NCI-H1105 treated with DMSO at 0.1 percent for 48 hours (cell line): ENCODE measurements around the gene CDH1.
"Not testable (repeated sequence)": the region's sequence is repeated elsewhere in the genome, so short reads cannot be mapped to it uniquely, and the experiment has no call there.

ENCODE experiments used
- DNase-seq: peaks from one replicate; lab custom pipeline; 2025; lab: John Stamatoyannopoulos, UW

Gene CDH1

GRCh38 chr16:68790944-68791343 is 53.9 kb downstream of the CDH1 start:
- DNase-seq = no peak

DNA sequence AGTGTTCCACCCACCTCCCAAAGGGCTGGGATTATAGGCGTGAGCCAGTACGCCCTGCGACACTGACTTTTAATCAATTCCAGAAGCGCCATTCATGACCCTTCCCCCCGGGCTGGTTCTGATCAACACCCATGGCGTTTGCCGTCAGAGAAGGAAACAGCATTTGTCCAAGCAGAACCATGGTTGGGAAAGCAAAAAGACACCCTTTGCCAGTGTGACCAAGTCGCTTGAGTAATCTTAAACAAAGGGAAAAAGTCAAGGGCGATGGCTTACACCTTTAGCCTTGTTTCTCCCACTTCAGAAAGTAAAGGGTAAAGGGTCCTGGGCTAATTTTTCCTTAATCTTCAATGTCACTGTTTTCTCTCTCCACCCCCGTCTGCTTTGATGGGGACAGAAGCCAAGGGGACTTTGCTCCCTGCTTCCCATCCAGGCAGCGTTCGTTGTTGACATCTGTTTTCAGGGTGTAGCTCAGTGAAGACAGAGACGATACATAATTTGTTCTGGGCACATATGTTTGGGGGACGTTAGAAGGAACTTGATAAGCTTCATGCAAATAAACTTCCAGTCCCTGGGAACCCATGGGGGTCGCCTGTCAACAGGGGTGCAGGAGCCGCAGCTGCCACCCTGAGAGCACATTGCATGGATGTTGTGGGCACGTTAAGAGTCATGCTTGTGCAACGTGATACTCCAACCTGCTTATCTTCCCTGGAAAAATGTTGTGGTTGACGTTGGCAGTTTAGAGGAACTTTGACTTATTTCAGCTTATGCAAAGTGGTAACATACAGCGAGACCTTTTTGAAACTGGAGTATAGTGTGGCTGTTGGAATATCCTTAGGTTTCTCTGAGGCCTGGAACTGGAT is 55.6 kb downstream of the CDH1 start:
- DNase-seq = no peak

DNA sequence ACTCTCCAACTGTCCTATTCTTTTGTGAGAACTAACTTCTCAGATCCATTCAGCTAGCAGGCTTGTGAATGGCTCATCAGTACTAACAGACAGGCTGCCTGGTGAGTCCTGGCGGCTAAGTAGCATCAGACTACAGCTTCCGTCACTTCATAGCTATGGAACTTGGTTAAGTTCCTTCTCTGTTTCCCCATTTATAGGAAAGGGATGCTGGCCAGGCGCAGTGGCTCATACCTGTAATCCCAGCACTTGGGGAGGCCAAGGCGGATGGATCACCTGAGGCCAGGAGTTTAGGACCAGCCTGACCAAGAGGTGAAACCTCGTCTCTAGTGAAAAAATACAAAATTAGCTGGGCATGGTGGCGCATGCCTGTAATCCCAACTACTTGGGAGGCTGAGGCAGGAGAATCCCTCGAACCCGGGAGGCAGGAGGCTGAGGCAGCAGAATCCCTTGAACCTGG is 56.3 kb downstream of the CDH1 start:
- DNase-seq = no peak

DNA sequence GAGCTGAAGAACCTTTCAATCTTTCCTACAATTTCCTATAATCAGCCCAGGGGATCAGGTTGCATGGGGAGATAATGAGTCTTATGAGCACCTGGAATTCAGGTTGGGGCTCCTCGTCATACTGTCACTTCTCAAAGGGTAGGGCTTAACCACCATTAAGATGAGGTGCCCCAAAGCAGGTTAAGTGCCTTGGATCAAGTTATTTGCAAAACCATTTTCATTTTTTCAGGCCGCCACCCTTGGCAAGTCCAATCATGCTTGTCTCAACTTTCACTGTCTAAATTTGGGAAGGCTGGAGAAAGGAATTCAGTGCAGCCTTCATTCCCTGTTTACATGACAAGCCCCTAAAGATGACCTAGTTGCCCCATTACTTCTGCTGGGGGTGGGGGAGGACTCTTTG is 61.3 kb downstream of the CDH1 start:
- peak; percentile 72 for DNase-seq

DNA sequence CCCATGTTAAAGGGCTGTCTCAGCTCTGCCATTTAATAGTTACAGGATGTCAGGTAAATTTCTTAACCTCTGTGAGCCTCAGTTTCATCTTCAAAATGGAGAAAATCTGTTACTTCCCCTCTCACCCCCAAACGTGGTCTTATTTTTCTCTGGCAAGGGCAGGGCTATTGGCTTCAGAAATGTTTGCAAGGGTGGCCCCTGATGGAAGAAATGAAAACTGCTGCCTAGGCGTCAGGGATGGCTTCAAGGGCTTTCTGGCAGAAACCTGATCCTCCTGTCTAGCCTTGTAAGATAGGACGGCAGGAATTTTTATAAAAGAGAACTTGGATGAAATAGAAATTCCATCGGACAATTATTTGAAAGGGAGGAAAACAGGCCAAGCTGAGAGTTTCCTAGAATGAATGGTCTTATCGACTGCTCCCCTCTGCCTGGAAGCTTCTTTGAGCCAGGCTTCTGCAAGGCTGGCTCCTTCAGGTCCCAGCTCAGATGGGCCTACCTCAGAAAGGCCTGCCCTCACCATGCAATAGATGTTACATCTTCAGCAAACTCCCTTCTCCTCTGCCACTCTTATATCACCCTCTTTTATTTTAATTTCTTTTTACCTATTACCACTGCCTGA is 63.3 kb downstream of the CDH1 start:
- peak; percentile 58 for DNase-seq

GRCh38 chr16:68802190-68802589 is 65.1 kb downstream of the CDH1 start:
- DNase-seq = no peak

DNA sequence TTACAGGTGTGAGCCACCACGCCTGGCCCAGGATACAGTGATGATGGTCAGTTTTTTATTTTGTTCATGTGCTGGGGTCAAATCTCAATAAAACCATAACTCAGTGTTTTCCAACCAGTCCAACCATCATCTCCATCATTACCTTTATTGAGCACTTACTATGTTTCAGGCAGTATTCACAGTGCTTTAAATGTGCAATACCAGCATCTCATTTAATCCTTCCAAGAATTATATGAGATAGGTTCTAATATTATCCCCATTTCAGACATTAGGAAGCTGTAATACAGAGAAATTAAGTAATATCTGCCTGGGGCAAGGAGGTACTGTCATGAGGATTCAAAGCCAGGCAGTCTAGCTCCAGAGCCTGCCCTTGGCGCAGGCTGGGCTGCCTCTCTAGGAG is 69.3 kb downstream of the CDH1 start:
- DNase-seq = no peak

- DNase-seq = no peak
Measured at GRCh38 chr16:68806981-68807380, 69.9 kb downstream of the CDH1 start.

GRCh38 chr16:68814516-68814915 is 77.4 kb downstream of the CDH1 start:
- no peak for DNase-seq

GRCh38 chr16:68823401-68824135 is 86.5 kb downstream of the CDH1 start:
- no peak for DNase-seq

DNA sequence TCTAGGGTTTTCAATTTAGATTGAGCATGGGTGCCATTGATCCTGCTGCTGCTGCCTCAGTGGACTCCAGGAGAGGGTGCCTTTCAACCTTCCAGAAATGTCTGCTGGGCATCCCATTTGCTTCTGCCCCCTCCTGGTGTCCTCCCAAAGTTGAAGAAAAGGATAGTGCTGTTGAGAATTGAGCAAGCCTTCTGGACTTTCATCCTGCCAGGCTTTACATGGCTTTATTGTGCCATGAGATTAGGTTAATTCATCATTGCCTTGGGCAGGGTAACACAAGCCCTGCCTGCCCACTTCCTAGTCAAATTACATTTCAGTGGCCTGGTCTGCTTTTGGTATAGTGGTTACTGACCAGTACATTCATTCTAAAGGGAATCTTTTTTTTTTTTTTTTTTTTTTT is 88.3 kb downstream of the CDH1 start:
- no peak for DNase-seq

DNA sequence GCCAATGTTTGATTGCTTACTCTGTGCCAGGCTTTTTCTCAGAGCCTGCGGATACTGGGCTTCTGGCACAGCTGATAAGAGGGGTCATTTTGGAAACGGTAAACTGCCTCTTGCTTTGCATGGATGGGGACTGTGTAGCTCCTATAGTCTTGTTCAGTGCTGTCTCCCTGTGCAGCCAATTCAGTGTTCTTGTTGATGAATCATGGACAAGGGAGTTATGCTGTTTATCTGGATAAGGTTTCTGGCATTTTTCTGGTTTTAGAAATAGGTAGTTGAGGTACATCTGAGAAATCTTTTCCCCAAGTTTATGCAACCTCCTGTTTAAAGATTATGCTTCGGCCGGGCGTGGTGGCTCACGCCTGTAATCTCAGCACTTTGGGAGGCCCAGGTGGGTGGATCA is 89.6 kb downstream of the CDH1 start:
- DNase-seq = no peak

- no peak for DNase-seq
Measured at GRCh38 chr16:68833251-68833650, 96.2 kb downstream of the CDH1 start.

- no peak for DNase-seq
Measured at GRCh38 chr16:68834550-68834949, 97.5 kb downstream of the CDH1 start.

- no peak for DNase-seq
Measured at GRCh38 chr16:68835970-68836369, 98.9 kb downstream of the CDH1 start.

- no peak for DNase-seq
Measured at GRCh38 chr16:68839831-68840230, 102.7 kb downstream of the CDH1 start.

DNA sequence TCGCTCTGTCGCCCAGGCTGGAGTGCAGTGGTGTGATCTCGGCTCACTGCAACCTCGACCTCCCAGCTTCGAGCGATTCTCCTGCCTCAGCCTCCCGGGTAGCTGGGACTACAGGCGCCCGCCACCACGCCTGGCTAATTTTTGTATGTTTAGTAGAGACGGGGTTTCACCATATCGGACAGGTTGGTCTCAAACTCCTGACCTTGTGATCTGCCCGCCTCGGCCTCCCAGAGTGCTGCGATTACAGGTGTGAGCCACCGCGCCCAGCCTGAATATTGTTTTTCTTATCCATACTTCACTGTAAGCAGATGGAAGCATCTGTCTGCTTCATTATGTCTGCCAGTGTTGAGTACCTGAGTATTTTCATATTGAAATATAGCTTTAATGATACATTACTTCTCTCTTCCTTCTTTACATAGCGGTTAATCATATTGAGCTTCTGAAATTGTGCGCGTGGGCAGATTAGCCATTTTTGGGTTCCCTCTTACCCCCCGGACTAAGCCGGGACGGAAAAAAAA is 105.9 kb downstream of the CDH1 start:
- not testable (repeated sequence) for DNase-seq

DNA sequence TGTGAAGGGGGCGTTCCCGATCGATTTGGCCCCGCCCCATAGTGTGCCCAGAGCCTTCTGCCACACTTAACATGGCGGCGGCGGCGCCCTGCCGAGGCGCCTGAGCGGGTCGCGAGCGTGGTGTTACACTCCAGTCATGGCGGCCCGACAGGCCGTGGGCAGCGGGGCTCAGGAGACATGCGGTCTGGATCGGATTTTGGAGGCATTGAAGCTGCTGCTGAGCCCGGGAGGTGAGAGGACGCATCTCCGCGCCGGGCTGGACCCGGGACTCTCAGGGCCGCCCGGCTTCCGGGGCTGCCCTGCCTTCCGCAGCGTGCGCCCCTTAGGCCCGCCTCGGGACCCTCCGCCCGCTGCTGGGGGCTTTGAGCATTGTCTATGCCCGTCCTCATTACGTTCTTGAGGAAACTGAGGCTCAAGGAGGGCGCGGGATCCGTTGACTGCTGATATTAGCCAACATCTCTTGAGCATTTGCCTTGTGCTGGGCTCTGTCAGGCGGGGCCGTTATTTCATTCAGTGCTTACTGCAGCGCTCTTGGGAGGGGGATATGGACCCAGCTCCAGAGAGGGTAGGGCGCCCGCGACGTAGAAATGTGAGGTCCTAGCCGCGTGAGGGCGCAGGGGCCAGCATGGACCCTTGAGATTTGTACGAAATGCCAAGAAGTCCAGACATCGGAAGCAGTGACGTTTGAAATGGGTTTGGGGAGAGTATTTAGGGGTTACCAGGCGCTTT is 106.6 kb downstream of the CDH1 start, which contains the start of gene TANGO6:
Gene TANGO6 (plus strand): TSS at position 50 of the 729 bp plus-strand sequence. CDS start 87 bp downstream, at position 137.
- DNase-seq = peak; percentile 72

- DNase-seq = no peak
Measured at GRCh38 chr16:68844211-68844564, 107.1 kb downstream of the CDH1 start.

- DNase-seq = no peak
Measured at GRCh38 chr16:68848786-68849185, 111.7 kb downstream of the CDH1 start.

DNA sequence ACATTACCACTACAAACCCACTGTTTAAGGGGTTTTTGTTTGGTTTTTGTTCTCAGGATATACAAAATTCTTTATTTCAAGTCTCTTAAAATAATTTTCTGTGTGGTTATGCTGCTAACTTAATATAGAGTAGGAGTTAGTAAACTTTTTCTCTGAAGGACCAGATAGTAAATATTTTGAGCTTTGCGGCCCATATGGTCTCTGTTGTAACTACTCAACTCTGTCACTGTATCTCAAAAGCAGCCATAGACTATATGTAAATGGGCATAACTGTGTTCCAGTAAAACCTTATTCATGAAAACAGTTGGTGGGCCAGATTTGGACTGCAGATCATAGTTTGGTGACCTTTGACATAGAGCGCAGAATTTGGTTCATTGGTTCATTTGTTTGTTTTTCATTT is 113.4 kb downstream of the CDH1 start:
- DNase-seq = no peak

- DNase-seq = no peak
Measured at GRCh38 chr16:68851601-68852000, 114.5 kb downstream of the CDH1 start.
